AG04450 (cell line): ENCODE measurements around the gene ZNF451. TPM values are rescaled to one million over a fixed set of nuclear protein-coding genes. Genes with fewer than 3 reads are reported as not detected.

Source experiments
- CTCF ChIA-PET: fragments of 300-600, 350-600 bp; formaldehyde crosslinking; extraction: SDS; loops from one replicate; lab custom pipeline; 2022; ENCODE audit warnings: antibody characterized with exemption, inconsistent platforms; lab: Charles Lee
- POLR2A ChIA-PET: fragments of 350-600 bp; formaldehyde crosslinking; extraction: SDS; loops from one replicate; lab custom pipeline; 2021; ENCODE audit warnings: antibody characterized with exemption, inconsistent platforms; lab: Yijun Ruan, JAX
- DNase-seq: peaks from one replicate; pipeline ENCODE4 v3.0.0-alpha.2; 2011; ENCODE audit warnings: low read depth, low spot score
- H3K27ac ChIP-seq: one replicate; pipeline ENCODE4 v1.5.1; 2012; ENCODE audit warnings: low read depth, low read length, control low read depth
- H3K27me3 ChIP-seq: one replicate; pipeline ENCODE4 v1.6.0; 2012; ENCODE audit warnings: low read length; ENCODE audit not compliant: control insufficient read depth, insufficient read depth
- H3K4me3 ChIP-seq: 2 replicates; pipeline ENCODE4 v1.5.1; 2011; ENCODE audit warnings: mild to moderate bottlenecking, low read depth, low read length, control low read depth
- H3K9me3 ChIP-seq: 2 replicates; pipeline ENCODE4 v1.5.1; 2012; ENCODE audit warnings: low read length; ENCODE audit not compliant: control insufficient read depth, insufficient read depth
- CTCF ChIP-seq: IDR thresholded peaks from 2 replicates; pipeline ENCODE4 v1.5.1; 2011; ENCODE audit warnings: low read depth, low read length, control low read depth, inconsistent platforms
- polyA plus RNA-seq: library from polyadenylated mRNA; depleted of rRNA; stranded (reverse); fragments of >200 nt; gene quantifications from 2 replicates; pipeline ENCODE4 v1.2.3, GENCODE V29; 2011

ZNF451 gene
- polyA plus RNA-seq, 1 experiment: 31.6 TPM

- H3K27ac ChIP-seq: no peak overlapping the region
- H3K4me3 ChIP-seq: no peak overlapping the region
- no peak for TF ChIP-seq CTCF
- H3K9me3 ChIP-seq: no peaks in the 10 kb centered on the region
- H3K27me3 ChIP-seq: no peaks in the 10 kb centered on the region
- no peak for DNase-seq
- ChIA-PET CTCF (no interaction called here), POLR2A (no interaction called here)
Measured at GRCh38 chr6:57069920-57070331, 20.1 kb upstream of the ZNF451 start.

GRCh38 chr6:57072108-57072507 is 17.9 kb upstream of the ZNF451 start:
- no peak for TF ChIP-seq CTCF
- no peak overlapping the region for H3K4me3 ChIP-seq
- H3K27me3 ChIP-seq: no peaks in the 10 kb centered on the region
- no peaks in the 10 kb centered on the region for H3K9me3 ChIP-seq
- POLR2A ChIA-PET: no interaction called here
- H3K27ac ChIP-seq: no peak overlapping the region
- no peak for DNase-seq
- CTCF ChIA-PET: interaction anchor here (0.6 to 1.6 kb wide), 3 partner anchors 24 to 167 kb away, joined by 3 read pairs; partner anchors contain the start of gene BEND6

GRCh38 chr6:57074383-57074782 is 15.6 kb upstream of the ZNF451 start:
- Histone ChIP-seq H3K9me3 (peaks cover 2% of the 10 kb centered on the region; the same call in 1 of the 2 replicates), H3K4me3 (no peak overlapping the region), H3K27me3 (no peaks in the 10 kb centered on the region), H3K27ac (no peak overlapping the region)
- CTCF ChIA-PET: no interaction called here
- POLR2A ChIA-PET: no interaction called here
- no peak for DNase-seq
- TF ChIP-seq CTCF: no peak

- POLR2A ChIA-PET: no interaction called here
- CTCF ChIA-PET: no interaction called here
- H3K9me3 ChIP-seq: peaks cover 6% of the 10 kb centered on the region; the same call in 1 of the 2 replicates
- DNase-seq: no peak
- H3K27me3 ChIP-seq: no peaks in the 10 kb centered on the region
- H3K4me3 ChIP-seq: no peak overlapping the region
- no peak for TF ChIP-seq CTCF
- H3K27ac ChIP-seq: no peak overlapping the region
Measured at GRCh38 chr6:57075092-57075491, 14.9 kb upstream of the ZNF451 start.

GRCh38 chr6:57078531-57079207 is 11.3 kb upstream of the ZNF451 start:
- no peak overlapping the region for H3K4me3 ChIP-seq
- peaks cover 6% of the 10 kb centered on the region; the same call in 1 of the 2 replicates for H3K9me3 ChIP-seq
- DNase-seq: no peak
- POLR2A ChIA-PET: interaction anchor here (0.6 kb wide), 1 partner anchor 130 kb away, joined by 3 read pairs; no protein-coding TSS in a partner anchor
- CTCF ChIA-PET: interaction anchor here (0.6 kb wide), 1 partner anchor 27 kb away, joined by 4 read pairs; no protein-coding TSS in a partner anchor
- no peaks in the 10 kb centered on the region for H3K27me3 ChIP-seq
- no peak for TF ChIP-seq CTCF
- H3K27ac ChIP-seq: no peak overlapping the region
